Bronchial epithelial cell (primary cell): ENCODE data around the gene EQTN. TPM values are rescaled to one million over a fixed set of nuclear protein-coding genes. Genes with fewer than 3 reads are reported as not detected.

Experiments
- DNase-seq: peaks from one replicate; pipeline ENCODE4 v3.0.0-alpha.2; 2010; ENCODE audit warnings: low read depth
- FAIRE-seq: peaks from 2 replicates; lab custom pipeline; 2011; peaks lifted over from hg19 to GRCh38; lab: Jason Lieb, UNC
- H3K27me3 ChIP-seq: 2 replicates; pipeline ENCODE4 v1.5.1; 2011; ENCODE audit warnings: low read length; ENCODE audit not compliant: control insufficient read depth, insufficient read depth
- H3K36me3 ChIP-seq: 2 replicates; pipeline ENCODE4 v1.5.1; 2011; ENCODE audit warnings: low read length; ENCODE audit not compliant: control insufficient read depth, insufficient read depth
- H3K4me3 ChIP-seq: 2 replicates; pipeline ENCODE4 v1.5.1; 2011; ENCODE audit warnings: mild to moderate bottlenecking, low read depth, low read length, control low read depth
- CTCF ChIP-seq: IDR thresholded peaks from 2 replicates; pipeline ENCODE4 v1.5.1; 2011; ENCODE audit warnings: mild to moderate bottlenecking, moderate library complexity, low read length, control low read depth, inconsistent platforms; ENCODE audit not compliant: insufficient read depth, severe bottlenecking
- total RNA-seq: library from RNA; depleted of rRNA; stranded (reverse); fragments of >200 nt; gene quantifications from 2 replicates; pipeline ENCODE4 v1.2.1, GENCODE V29; 2014

EQTN gene
- total RNA-seq, 1 donor from 2014 or later, result not detected

- no peak for TF ChIP-seq CTCF
- no peak for FAIRE-seq
- no peaks in the 10 kb centered on the region for H3K27me3 ChIP-seq
- H3K4me3 ChIP-seq, result no peak overlapping the region
- no peak for DNase-seq
- H3K36me3 ChIP-seq, result no peaks in the 10 kb centered on the region
Measured at GRCh38 chr9:27328483-27328882, 31.5 kb upstream of the EQTN start.

GRCh38 chr9:27311184-27311583, 14.2 kb upstream of the EQTN start:
- TF ChIP-seq CTCF, result no peak
- no peak for FAIRE-seq
- Histone ChIP-seq H3K4me3 (no peak overlapping the region), H3K27me3 (no peaks in the 10 kb centered on the region), H3K36me3 (no peaks in the 10 kb centered on the region)
- no peak for DNase-seq

- DNase-seq (no peak), FAIRE-seq (no peak)
- H3K4me3 ChIP-seq, result no peak overlapping the region
- TF ChIP-seq CTCF, result no peak
- H3K36me3 ChIP-seq, result no peaks in the 10 kb centered on the region
- H3K27me3 ChIP-seq, result no peaks in the 10 kb centered on the region
Measured at GRCh38 chr9:27310582-27310981, 13.6 kb upstream of the EQTN start.

DNA sequence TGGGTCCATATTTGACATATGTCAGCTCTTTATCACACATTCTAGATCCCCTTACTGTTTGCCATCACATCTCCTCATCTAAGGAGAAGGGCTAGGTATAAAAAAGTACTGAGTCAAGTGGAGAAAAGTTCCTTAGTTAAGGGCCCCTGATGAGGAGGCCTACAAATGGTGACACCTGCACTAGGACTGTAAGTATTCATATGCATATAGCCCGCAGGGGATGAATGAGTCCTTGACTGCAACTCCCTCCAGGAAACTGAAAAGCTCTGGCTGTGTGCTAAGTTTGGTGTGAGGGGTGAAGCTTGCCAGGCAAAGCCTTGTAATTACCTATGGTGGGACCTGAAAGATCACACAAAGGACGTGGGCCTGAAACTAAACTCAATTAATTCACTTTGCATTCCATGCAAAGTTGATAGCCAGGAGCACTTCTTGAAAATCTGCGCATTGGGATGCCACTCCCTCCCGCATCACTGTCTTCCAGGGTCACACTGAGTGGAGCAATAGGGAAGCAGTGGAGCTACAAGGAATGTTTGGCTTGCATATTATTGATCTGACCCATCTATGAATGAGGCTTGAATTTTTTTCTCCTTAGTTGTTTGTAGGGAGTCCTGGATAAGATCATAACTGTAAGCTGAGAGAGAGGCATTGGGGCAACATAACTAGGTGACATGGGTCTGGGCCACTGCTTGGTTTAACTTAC, 11.9 kb upstream of the EQTN start:
- TF ChIP-seq CTCF, result no peak
- no peak for FAIRE-seq
- DNase-seq, result no peak
- no peaks in the 10 kb centered on the region for H3K27me3 ChIP-seq
- no peak overlapping the region for H3K4me3 ChIP-seq
- no peaks in the 10 kb centered on the region for H3K36me3 ChIP-seq

DNA sequence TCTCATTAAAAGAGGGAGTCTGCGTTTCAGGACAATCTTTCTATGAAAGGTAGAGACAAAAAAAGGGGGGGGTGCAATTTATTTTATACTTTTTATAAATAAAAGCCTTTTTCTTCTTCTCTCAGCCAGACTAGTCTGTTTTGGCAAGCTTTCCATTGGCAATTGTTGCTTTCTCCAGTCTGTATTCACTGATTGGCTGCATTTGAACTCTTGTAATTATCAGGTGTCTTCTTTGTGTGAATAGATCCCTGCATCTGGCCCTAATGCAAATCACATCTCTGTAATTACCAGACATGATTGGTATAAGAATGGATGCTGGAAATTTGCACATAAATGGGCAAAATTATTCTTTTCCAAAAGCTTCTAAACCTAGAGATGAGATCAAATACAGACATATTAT, 7.6 kb upstream of the EQTN start:
- FAIRE-seq, result no peak

More for the DNA sequence above, 7.6 kb upstream of the EQTN start:
- Histone ChIP-seq H3K36me3 (no peaks in the 10 kb centered on the region), H3K27me3 (peaks cover 2% of the 10 kb centered on the region), H3K4me3 (no peak overlapping the region)
- DNase-seq, result no peak
- no peak for TF ChIP-seq CTCF
